ENCODE measurements around the gene ZNF28. TPM values are rescaled to one million over a fixed set of nuclear protein-coding genes. Genes with fewer than 3 reads are reported as not detected.

Gene ZNF28
- 12.4 and 13.2 TPM in 2 replicates for total RNA-seq

GRCh38 chr19:52821204-52821960 lies at the start of gene ZNF28:
Gene ZNF28, minus strand, starts transcription at chr19:52821633. Its CDS starts 3,675 bp downstream, at chr19:52817958.

GRCh38 chr19:52857378-52858191 lies 36.2 kb upstream of the ZNF28 start, which contains the start of gene ZNF468:
Gene ZNF468, minus strand, starts transcription at chr19:52857619. Its CDS starts 3,347 bp downstream, at chr19:52854272.

GRCh38 chr19:52786464-52787354 lies 34.7 kb downstream of the ZNF28 start, which contains the start of gene ZNF600:
Gene ZNF600, minus strand, starts transcription at chr19:52786791. Its CDS starts 7,903 bp downstream, at chr19:52778888.

Other genes with a start within 250 kb of the ZNF28 start
- gene ZNF83, start 183.3 kb downstream of the ZNF28 start, total RNA-seq = 41.7 and 42.2 TPM in 2 replicates
- 8.8 and 9.1 TPM in 2 replicates for gene ZNF611, start 86.6 kb downstream of the ZNF28 start, total RNA-seq
- 2.4 and 3.0 TPM in 2 replicates for gene ZNF600, start 34.8 kb downstream of the ZNF28 start, total RNA-seq
- 29.7 and 30.0 TPM in 2 replicates for gene ZNF468, start 36.0 kb upstream of the ZNF28 start, total RNA-seq
- 8.1 and 10.1 TPM in 2 replicates for gene ZNF320, start 76.0 kb upstream of the ZNF28 start, total RNA-seq
- 3.6 and 3.7 TPM in 2 replicates for gene ZNF888, start 101.8 kb upstream of the ZNF28 start, total RNA-seq
- 9.5 and 11.3 TPM in 2 replicates for gene ZNF816, start 141.2 kb upstream of the ZNF28 start, total RNA-seq
- gene ERVV-1, start 192.3 kb upstream of the ZNF28 start, total RNA-seq = under 0.01 TPM in 1 of 2 replicates, not detected in the other
- gene ERVV-2, start 223.1 kb upstream of the ZNF28 start, total RNA-seq = under 0.01 TPM in 1 of 2 replicates, not detected in the other

Measured in smooth muscle cell of bladder (primary cell).